Omental fat pad (tissue), 4 donors: ENCODE data around the gene ZNF594. TPM values are rescaled to one million over a fixed set of nuclear protein-coding genes. Genes with fewer than 3 reads are reported as not detected.

Source experiments
- ATAC-seq: fragments of 150-250 bp; one replicate; pipeline ENCODE4 v1.9.1; 2016; ENCODE audit warnings: mild to moderate bottlenecking, moderate library complexity; ENCODE audit not compliant: low FRiP score
- DNase-seq: peaks from one replicate; pipeline ENCODE4 v3.0.0-alpha.2; 2019; ENCODE audit warnings: low spot score
- total RNA-seq, 4 donors: library from RNA; depleted of rRNA; stranded (reverse); fragments of >200 nt; gene quantifications; one replicate each; pipeline ENCODE4 v1.1.0, GENCODE V29; 2016
- TF ChIP-seq, protein P1 (sequence below), 3 donors: fragments of 450-650 bp; IDR thresholded peaks; one replicate each; pipeline ENCODE4 v1.5.1; 2016 to 2017; ENCODE audit warnings: antibody characterized with exemption in 3 of 3, mild to moderate bottlenecking in 3 of 3, moderate library complexity in 2 of 3

The ZNF594 gene
- total RNA-seq, 4 donors from 2014 or later: 7.0 to 21.6 (median 8.9) TPM

DNA sequence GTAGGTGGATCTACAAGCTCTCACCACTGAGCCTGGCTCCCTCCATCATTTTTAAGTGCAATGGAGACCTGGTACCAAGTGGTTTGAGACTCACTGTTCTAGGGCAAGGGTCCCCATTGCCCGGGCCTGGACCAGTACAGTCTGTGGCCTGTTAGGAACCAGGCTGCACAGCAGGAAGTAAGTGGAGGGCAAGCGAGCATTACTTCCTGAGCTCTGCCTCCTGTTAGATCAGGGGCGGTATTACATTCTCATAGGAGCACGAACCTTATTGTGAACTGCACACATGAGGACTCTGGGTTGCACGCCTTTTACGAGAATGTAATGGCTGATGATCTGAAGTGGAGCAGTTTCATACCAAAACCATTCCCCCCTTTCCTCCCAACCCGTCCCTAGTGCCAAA, 6.8 kb upstream of the ZNF594 start:
- DNase-seq (no peak), ATAC-seq (no peak)
- TF ChIP-seq, protein P1, sequence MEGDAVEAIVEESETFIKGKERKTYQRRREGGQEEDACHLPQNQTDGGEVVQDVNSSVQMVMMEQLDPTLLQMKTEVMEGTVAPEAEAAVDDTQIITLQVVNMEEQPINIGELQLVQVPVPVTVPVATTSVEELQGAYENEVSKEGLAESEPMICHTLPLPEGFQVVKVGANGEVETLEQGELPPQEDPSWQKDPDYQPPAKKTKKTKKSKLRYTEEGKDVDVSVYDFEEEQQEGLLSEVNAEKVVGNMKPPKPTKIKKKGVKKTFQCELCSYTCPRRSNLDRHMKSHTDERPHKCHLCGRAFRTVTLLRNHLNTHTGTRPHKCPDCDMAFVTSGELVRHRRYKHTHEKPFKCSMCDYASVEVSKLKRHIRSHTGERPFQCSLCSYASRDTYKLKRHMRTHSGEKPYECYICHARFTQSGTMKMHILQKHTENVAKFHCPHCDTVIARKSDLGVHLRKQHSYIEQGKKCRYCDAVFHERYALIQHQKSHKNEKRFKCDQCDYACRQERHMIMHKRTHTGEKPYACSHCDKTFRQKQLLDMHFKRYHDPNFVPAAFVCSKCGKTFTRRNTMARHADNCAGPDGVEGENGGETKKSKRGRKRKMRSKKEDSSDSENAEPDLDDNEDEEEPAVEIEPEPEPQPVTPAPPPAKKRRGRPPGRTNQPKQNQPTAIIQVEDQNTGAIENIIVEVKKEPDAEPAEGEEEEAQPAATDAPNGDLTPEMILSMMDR (IDR thresholded peaks at IDR 0.05): no peak

DNA sequence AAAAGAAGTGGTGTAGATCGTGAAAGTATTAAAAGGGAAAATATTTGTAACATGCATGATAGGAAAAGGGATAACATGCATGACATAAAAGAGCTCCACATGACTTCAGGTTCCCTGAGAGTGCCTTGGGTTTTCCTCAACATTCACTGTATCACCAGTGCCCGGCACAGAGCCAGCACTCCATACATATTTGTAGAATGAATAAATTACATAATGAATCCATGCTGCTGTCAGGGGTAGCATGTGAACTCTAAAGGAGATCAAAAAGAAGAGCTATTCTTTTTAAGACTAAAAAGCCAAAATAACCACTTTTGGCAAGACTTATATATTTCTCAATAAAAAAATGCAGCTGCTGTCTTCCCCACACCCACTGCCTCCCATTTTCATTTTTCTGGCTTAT, 2.7 kb upstream of the ZNF594 start:
- DNase-seq (no peak), ATAC-seq (no peak)
- TF ChIP-seq, protein P1 (IDR thresholded peaks at IDR 0.05): no peak

DNA sequence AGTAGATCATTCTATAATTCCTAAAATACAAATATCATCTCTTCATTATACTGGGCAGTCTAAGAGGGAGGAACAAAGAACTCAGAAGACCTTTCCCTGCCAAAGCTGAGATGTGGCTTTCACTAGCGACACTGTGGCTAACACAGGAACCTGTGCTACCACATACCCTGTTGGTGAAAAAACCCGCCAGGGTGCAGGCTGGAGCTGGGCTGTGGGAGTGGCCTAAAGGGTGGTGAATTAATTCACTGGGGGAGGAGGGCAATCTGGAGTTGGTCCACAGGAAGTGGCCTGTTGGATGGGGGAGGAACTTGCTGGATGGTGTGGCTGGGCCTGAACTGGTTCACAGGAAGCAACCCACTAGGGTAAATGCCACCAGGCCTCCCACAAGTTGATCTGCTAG, 7.4 kb downstream of the ZNF594 start:
- TF ChIP-seq, protein P1 (IDR thresholded peaks at IDR 0.05): no peak
- ATAC-seq (no peak), DNase-seq (no peak)

DNA sequence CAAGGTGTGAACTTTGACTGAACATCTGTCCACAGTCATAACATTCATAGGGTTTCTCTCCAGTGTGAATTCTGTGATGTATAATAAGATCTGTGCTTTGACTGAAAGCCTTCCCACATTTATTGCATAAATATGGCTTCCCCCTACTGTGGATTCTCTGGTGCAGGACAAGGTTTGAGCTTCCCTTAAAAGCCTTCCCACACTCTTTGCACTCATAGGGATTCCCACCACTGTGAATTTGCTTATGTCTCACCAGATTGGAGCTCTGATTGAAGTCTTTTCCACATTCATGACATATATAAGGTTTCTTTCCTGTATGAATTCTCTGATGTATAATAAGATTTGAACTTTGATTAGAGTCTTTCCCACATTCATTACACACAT, 8.3 kb downstream of the ZNF594 start:
- TF ChIP-seq, protein P1 (IDR thresholded peaks at IDR 0.05): no peak
- no peak for DNase-seq
- no peak for ATAC-seq

DNA sequence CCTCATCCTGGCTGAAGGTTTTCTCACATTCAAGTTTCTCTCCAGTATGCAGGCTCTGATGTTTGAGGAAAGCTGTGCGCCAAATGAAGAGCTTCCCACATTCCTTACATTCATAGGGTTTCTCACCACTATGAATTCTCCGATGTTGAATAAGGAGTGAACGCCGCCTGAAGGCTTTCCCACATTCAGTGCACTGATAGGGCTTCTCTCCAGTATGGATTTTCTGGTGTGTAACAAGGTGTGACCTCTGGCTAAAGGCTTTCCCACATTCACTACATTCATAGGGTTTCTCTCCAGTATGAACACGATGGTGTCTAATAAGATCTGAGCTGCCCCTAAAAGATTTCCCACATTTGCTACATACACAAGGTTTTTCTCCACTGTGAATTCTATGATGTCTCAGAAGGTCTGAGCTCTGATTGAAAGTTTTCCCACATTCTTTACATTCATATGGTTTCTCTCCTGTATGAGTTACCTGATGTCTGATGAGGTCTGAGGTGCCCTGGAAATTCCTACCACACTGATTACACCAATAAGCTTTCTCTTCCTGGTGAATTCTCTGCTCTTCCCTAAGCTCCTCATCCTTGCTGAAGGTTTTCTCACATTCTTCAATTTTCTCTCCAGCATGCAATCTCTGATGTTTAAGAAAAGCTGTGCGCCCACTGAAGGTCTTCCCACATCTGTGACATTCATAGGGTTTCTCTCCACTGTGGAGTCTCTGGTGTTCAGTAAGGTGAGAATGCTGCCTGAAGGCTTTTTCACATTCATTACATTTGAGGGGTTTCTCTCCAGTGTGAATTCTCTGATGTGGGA, 8.9 kb downstream of the ZNF594 start:
- TF ChIP-seq, protein P1 (IDR thresholded peaks at IDR 0.05): no peak
- no peak for ATAC-seq
- DNase-seq: no peak

DNA sequence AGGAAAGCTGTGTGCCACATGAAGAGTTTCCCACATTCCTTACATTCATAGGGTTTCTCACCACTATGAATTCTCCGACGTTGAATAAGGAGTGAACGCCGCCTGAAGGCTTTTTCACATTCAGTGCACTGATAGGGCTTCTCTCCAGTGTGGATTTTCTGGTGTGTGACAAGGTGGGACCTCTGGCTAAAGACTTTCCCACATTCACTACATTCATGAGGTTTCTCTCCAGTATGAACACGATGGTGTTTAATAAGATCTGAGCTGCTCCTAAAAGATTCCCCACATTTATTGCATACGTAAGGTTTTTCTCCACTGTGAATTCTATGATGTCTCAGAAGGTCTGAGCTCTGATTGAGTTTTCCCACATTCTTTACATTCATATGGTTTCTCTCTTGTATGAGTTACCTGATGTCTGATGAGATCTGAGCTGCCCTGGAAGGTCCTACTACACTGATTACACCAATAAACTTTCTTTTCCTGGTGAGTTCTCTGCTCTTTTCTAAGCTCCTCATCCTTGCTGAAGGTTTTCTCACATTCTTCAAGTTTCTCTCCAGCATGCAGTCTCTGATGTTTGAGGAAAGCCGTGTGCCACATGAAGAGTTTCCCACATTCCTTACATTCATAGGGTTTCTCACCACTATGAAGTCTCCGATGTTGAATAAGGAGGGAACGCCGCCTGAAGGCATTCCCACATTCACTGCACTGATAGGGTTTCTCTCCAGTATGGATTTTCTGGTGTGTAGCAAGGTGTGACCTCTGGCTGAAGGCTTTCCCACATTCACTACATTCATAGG, 10.0 kb downstream of the ZNF594 start:
- DNase-seq (no peak), ATAC-seq (no peak)
- TF ChIP-seq, protein P1 (IDR thresholded peaks at IDR 0.05): no peak
